T-helper 22 cell (primary cell): ENCODE data around the gene EIPR1.

Experiments
- DNase-seq: peaks from one replicate; pipeline ENCODE4 v3.0.0-alpha.2; 2020; ENCODE audit warnings: low read depth

Gene EIPR1

DNA sequence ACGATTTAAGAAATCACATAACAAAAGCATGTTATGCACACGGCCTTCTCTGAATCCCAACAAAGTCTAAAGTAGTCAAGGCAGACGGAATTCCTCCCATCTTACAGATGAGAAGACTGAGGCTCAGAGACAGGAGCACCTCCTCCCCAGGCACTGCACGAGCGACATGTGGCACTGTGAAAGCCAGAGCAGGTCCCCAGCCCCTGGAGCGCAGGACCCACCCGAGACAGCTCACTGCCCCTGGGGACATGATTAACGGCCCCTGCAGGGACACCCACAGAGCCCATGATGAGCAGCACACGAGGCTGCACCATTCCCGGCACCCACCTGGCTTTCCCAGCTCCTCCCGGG is 53.6 kb downstream of the EIPR1 start:
- no peak for DNase-seq

DNA sequence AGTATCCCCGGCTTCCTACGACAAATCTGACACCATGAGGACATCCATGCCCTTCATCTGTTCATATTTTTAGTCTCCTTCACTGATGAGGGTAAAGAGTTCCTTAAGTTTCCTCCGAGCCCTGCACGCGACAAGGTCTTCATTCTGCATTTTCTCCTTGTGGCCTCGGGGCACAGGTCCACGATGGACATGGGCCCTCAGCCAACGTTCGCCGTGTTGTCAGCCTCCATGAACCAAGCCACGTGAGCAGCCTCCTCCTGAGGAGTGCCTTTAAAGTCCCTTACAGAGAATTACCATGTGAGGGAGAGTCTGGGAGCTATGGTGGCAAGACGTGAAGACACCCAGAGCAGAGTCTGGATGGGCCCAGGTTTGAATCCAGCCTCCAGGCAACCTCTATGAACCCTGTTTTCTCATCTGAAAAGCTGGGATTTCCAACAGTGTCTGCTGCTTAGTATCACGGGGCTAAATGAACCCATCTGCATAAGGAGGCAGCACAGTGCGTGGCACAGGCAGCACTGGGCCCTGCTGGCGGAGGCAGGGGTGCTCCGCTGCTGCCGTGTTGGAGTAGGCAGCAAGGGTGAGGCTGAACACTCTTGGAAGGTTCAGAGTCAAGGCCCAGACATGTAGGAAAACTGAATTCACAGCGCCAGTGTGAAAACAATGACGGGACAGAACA is 54.1 kb downstream of the EIPR1 start:
- DNase-seq = no peak

DNA sequence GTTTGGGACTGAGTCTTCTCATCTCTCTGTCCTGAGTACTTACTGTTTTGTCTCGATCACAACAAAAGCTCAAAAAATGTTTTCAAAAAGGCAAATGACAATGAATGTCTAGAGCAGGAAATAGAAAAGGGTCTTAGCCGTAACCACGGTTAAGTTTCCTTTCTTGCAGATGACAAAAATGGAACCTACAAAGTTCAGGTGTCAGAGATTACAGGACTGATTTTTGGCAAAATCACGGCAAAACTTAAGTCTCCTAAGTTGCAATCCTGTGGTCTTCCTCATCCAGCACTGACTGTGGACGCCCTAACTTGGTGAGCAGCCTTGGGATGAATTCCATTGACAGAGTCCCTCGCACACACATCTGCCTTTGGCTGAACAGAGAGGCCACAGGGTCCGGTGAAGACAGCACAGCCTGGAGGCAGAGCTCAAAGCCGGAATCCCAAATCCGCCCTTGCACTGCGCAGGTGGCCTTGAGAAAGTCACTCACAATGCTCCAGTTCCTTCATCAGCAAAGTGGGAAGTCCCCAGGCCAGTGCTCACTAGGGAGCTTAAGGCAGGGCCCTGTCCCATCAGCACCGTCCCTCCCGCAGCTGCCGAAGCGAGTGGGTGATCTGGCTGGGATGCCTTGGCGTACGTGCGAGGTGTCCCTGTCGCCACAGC is 55.2 kb downstream of the EIPR1 start:
- no peak for DNase-seq

DNA sequence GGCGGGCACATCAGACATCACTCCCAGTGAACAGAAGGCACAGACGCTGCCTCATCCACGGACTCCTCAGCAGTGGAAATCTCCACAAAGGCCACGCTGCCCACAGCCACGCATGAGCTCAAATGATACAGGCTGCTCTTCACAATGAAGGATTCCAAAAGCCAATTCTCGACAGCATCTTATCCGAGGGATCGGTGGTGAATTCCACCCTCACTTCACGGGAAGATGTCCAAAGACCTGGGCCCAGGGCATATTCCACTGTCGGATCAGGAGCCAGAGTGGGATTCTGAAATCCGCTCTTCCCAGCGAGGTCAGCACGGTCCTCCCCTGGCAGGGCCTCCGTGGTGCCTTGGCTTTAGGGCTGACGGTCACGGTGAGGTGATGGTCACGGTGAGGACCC is 55.8 kb downstream of the EIPR1 start:
- no peak for DNase-seq

DNA sequence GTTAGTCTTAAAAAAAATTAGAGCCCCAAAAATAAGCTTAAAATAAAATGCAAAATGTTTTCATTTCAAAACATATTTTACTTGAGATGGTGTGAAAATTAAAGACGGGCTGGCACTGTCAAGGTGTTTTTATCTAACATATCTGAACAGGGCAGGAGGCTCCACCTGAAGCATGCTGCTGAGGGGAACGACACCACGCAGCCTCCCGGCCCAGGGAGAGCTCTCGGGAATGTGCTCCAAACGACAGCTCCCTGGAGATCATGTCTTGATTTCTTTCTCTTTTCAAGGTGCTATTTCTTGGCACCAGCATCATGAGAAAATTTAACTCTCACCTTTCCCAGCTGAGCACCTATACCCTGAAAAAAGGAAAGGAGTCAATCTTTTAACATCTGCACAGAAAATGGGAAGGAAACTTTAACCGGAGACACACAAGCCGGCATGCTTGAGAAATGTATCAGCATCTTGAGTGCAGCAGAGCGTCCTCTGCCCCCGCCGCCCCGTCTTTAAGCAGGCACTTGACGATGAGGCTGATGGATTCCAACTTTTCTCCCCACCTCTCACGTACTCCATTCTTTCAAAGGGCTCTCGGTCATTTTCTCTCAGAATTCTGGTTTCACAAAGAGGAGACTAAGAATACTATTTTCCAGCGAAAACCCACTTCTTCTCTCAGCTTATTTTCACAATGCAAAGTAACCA is 56.6 kb downstream of the EIPR1 start:
- DNase-seq = no peak

DNA sequence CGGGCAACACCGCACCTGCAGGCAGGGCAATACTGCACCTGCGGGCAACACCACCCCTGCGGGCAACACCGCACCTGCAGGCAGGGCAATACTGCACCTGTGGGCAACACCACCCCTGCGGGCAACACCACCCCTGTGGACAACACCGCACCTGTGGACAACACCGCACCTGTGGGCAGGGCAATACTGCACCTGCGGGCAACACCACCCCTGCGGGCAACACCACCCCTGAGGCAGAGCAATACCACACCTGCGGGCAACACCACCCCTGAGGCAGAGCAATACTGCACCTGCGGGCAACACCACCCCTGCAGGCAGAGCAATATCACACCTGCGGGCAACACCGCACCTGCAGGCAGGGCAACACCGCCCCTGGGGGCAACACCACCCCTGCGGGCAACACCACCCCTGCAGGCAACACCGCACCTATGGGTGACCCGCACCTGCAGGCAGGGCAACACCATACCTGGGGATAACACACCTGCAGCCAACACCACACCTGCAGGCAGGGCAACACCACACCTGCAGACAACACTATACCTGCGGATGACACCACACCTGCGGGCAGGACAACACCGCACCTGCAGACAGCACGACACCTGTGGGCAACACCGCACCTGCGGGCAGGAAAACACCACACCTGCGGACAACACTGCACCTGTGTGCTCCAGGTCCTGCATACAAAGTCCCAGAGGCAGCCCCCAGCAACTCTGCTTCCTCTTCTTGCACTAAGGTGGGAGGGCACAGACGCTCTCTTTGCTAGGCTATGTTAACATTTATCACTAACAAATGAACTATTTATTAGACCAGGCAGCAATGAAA is 57.7 kb downstream of the EIPR1 start:
- no peak for DNase-seq

DNA sequence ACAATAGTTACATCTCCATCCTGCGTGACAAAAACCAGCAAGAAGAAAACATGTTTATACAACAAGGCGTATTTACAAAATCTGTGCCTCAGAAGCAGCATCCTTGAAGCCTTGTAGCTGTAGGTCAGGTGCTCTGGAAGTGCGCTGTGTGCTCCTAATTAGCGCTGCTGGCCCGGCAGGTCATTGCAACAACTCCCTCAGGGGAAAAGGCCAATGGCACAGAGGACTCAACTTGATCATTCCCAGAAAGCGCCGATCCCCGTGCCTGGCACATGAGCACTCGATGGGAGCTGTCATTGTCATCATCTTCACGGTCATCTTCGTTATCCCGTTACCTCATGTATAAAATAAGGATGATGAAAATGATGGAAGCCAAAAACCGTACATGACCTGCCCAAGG is 58.5 kb downstream of the EIPR1 start:
- no peak for DNase-seq

DNA sequence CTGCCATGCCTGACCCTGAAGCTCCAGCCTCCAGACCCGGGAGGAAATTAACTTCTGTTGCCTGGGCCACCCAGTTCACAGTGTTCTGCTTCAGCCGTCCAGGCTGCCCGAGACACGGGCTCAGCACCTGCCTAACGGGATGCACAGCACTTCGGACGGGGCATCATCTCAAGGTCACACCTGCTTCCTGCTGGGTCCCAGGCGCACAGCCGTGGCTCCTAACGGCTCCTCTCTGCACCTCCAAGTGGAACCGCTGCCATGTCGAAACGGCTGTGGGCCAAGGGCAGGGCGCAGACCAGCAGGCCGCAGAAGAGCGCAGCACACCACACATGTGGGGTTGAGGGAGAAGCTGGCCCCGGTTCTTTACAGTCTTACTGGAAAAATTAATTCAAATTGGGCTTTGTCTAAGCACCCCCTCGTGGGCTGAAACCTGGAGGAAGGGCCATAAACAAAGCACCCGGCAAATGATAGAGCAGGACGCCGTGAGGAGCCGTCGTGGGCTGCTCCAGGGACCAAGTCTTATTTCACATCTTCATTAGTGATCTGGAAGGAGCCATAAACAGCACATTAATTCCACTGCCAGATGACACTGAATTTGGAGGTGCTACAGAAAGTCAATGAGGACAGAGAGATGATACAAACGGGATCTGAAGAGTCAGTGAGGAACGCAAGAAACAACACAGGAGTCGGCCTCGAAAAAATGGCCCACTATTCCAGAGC is 59.6 kb downstream of the EIPR1 start:
- DNase-seq = no peak

DNA sequence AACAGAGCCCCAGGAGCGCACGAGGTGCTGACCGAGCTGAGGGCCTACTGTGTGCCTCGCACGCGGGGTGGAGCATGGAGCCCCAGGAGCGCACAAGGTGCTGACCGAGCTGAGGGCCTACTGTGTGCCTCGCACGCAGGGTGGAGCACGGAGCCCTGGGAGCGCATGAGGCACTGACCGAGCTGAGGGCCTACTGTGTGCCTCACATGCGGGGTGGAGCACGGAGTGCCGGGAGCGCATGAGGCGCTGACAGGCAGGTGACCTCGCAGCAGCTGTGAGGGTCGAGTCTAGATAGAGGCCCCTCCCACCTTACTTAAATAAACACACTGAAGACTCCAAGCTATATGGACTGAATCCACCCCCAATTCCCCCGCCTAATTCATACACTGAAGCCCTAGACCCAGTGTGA is 60.3 kb downstream of the EIPR1 start:
- DNase-seq = no peak

DNA sequence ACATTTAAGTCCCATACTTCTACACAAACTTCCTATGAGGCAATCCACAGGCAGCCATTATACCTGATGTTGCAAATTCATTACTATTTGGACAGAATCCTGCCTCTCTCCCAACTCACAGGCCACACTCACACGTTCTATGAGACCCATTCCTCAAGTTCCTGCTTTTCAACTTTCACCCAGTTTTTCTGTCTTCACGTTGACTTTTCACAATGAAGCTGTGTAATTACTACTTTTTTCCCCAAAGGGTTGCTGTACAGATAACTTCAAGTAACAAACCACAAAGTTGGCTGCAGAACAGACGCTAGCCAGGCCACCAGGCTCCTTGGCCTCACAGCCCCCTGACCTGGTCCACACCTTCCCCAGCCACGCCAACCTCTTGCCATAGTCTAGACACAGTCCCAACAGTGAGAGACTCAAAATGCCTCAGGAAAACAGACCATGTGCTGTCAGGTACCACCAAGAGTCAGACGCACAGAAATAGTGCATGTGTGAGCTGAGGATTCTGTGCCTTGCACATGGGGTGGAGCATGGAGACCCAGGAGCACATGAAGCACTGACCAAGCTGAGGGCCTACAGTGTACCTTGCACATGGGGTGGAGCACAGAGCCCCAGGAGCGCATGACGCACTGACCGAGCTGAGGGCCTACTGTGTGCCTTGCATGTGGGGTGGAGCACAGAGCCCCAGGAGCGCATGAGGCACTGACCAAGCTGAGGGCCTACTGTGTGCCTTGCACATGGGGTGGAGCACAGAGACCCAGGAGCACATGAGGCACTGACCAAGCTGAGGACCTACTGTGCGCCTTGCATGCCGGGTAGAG is 61.0 kb downstream of the EIPR1 start:
- DNase-seq = no peak

DNA sequence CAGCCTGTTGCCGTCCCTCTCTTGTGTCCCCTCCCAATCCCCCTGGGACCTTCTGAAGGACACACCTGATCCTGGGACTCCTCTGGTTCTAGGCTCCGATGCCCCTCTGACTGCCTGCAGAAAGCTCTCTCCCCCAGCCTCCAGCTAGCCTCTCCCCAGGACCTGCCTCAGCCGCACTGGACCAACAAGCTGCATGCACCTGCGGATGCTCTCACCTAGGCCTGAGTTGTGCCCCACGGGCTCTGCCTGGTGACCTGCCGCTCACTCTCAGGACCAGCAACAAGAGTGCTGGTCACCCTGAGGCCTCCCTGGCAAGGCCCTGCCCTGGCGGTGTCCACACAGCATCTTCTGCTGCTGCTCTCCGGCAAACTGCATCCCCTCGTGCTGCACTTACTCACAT is 63.0 kb downstream of the EIPR1 start:
- DNase-seq = no peak

DNA sequence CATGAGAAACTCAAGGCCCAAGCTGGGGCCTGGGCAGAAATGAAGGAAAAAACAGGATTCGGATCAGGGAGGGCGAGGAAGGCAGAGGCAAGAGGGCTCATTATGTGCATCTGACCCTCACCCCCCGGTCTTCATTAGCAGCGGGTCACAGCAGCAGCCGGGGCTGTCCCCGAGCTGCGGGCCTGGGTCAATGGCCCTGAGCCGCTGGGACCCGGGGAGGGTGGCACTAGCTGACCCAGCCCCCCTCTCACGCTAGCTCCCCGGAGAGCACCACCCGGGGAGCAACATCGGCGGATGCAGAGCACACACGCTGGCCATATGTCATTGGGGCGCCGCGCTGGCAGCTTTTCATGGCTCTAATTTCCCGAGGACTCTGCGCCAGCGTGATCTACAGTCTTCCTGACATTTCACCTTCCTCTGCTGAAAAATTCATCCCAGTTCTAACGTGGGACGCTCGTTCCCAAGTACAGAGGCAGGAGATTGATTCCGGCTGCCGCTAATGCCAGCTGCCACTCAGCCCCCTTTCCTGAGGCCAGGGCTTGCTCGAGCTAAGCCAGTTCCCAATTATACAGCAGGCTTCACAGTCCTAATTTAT is 63.7 kb downstream of the EIPR1 start:
- DNase-seq = no peak

DNA sequence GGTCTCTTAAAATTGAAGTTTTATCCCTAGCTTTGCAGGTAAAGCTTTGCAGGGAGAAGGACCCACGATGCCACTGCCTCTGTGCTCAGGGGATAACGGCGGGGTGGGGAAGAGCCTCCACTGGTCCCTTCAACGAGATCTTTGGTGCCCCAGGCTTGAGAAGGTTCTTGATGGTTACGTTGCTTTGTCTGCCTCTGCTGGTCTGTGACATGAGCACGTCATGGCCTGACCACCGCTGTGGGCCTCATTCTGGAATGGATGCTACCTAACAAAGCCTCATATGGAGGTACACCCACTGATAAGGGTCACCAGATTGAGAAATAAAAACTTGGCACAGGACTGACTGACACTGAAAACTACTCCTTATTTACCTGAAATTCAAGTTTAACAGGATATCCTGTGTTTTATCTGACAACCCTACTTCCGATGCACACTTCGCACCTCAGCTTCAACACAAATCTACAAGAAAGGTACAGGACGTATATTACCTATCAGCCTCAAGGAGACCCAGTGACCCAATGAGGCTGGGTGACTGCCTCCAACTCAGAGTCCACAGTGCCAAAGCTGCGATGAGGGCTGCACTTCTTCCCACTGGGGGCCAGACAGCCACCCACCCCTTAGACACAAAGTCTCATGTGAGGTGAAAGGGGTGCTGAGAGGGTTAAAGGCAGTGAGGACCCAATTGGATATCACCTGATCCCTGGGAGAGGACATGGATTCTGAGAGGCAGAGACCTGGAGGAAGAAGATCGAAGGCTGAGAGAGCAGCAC is 64.9 kb downstream of the EIPR1 start:
- no peak for DNase-seq

DNA sequence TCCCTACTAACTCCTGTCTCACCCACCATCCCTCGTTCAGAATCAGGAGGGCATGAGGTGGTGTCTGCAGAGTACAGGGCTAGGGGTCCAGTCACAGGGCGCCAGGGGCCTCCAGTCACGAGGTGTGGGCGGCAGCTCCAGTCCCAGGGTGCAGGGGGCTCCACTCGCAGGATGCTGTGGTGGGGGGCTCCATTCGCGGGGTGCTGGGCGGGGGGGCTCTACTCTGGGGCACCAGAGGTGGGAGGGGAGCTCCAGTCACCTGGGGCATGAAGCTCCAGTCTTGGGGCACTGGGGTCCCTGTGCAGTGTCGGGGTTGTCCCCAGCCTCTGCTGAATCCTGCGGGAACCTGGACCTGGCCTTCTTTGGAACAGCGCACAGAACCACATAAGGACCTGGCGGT is 66.0 kb downstream of the EIPR1 start:
- no peak for DNase-seq

DNA sequence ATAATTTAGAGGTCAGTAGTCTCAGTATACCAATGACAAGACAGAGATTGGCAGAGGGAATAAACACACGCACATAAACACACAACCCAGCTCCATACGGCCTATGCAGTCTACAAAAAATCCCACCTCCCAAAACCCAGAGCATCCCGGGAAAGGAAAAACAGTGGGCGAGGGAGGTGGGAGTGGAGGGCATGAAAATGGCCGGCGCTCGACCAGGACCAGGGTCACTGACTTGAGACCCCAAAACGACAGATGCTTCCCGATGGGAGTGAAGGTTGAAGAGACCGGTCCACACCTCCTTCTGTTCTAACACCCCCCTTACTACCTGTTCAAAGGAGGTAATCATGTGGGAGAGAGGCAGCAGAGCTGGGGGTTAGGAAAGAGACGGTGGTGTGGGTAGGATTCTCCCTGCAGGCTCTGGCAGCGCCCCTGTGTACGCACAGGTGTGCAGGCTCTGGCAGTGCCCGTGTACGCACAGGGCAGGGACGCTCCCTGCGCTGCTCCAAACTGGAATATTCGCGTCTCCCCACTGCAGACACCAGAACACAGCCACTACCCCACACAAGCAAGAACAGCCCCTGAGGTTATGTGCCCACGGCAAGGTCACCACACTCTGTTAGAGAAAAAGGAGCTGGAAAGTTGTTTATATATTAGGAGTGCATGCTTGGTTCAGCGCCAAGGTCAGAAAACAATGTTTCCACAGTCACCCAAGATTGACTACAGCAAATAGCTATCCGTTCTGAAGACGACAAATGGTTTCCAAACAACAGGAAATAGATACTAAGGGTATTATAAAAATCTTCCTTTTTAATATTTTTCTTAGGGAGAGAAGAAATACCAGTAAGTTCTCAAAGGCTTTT is 67.9 kb downstream of the EIPR1 start:
- no peak for DNase-seq

DNA sequence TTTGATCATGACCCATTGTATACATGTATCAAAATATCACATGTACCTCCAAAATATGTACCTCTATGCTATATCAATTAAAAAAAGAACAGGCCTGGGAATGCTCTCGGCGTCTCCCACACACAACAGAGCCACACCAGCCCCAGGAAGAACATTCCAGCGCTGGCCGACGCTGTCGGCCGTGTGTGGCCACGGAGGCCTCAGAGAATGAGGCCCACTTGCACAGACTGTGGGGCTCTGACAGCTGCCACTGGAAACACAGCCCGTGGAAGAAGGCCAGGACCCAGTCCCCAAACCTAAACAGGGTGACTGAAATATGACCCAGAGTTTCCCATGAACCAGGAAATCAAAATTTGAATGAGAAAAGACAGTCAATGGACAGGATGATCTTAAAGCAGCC is 69.7 kb downstream of the EIPR1 start:
- DNase-seq = no peak

DNA sequence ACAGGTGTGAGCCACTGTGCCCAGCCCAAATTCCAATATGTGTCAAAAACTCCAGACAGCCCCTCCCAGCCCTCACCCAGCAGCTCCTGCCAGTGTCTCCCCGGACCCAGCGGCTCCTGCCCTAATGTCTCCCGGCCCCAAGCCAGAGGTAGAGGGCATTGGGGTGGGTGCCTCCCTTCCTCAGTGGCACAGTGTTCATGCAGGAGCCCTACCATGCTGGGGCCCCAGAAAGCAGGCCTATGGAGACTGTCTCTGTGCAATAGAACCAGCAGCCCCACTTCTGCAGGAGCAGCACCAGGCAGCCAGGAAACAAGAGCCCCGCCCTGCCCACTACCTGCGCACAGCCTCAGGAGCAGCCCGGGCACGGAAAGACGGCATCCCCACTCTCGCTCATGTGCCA is 70.4 kb downstream of the EIPR1 start:
- no peak for DNase-seq

DNA sequence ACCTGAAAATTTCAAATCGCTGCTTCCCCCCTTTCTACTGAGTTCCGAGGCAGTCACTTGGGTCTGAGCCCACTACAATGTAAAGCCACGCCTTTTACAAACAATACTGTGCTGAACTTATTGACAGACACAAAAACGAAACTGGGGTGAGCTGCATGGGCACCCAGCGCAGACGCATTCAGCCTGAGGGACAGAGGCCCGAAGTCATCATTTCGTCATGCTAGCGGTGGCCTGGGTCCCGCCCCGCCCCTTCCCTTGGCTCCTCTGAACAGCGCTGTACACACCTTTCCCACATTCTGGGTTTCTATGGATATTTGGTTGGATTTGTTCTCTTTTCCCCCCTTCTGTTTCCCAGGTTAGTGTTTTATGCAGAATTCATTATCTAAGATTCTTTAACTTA is 71.7 kb downstream of the EIPR1 start:
- DNase-seq = no peak

DNA sequence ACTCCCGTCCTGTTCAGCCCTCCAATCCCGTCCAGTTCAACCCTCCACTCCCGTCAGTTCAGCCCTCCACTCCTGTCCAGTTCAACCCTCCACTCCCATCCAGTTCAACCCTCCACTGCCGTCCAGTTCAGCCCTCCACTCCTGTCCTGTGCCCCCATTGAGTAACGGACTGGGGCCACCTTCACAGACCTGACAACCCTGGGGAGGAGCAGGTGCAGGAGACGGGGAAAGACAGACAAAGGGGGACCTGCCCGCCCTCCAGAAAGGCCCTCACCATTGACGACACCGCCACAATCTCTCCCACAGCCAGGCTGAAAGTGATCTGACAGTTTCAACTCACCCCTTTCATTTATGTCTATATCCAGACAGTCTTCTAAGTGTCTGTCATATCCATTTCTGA is 72.2 kb downstream of the EIPR1 start:
- no peak for DNase-seq
